DMS79 (cell line): ENCODE data around the gene CADPS.
A peak's percentile ranks its signal among the peaks of the same experiment; 100 is the strongest.

Experiments
- DNase-seq: peaks from one replicate; lab custom pipeline; 2025; lab: John Stamatoyannopoulos, UW

CADPS gene

GRCh38 chr3:62632510-62633294 is 242.5 kb downstream of the CADPS start:
- DNase-seq, result no peak

- no peak for DNase-seq
Measured at GRCh38 chr3:62631488-62631887, 243.7 kb downstream of the CADPS start.

GRCh38 chr3:62630664-62631063 is 244.6 kb downstream of the CADPS start:
- DNase-seq, result peak; percentile 62

- DNase-seq, result no peak
Measured at GRCh38 chr3:62625268-62625667, 249.9 kb downstream of the CADPS start.

- DNase-seq, result no peak
Measured at GRCh38 chr3:62624185-62624584, 251.0 kb downstream of the CADPS start.

- DNase-seq, result no peak
Measured at GRCh38 chr3:62622553-62623174, 252.6 kb downstream of the CADPS start.

- no peak for DNase-seq
Measured at GRCh38 chr3:62621925-62622324, 253.3 kb downstream of the CADPS start.

- no peak for DNase-seq
Measured at GRCh38 chr3:62621176-62621575, 254.0 kb downstream of the CADPS start.

GRCh38 chr3:62615258-62615849 is 259.9 kb downstream of the CADPS start:
- DNase-seq, result no peak

GRCh38 chr3:62614527-62614926 is 260.7 kb downstream of the CADPS start:
- no peak for DNase-seq

- DNase-seq, result no peak
Measured at GRCh38 chr3:62611541-62612240, 263.5 kb downstream of the CADPS start.

GRCh38 chr3:62607287-62608029 is 267.8 kb downstream of the CADPS start:
- DNase-seq, result peak; percentile 84

- no peak for DNase-seq
Measured at GRCh38 chr3:62605413-62606068, 269.7 kb downstream of the CADPS start.

GRCh38 chr3:62604751-62605351 is 270.4 kb downstream of the CADPS start:
- no peak for DNase-seq

- DNase-seq, result no peak
Measured at GRCh38 chr3:62604298-62604697, 270.9 kb downstream of the CADPS start.

- DNase-seq, result no peak
Measured at GRCh38 chr3:62602987-62603386, 272.2 kb downstream of the CADPS start.

GRCh38 chr3:62602129-62602770 is 273.0 kb downstream of the CADPS start:
- no peak for DNase-seq

GRCh38 chr3:62601238-62602070 is 273.8 kb downstream of the CADPS start:
- no peak for DNase-seq

GRCh38 chr3:62600033-62600432 is 275.2 kb downstream of the CADPS start:
- DNase-seq, result no peak

- DNase-seq, result no peak
Measured at GRCh38 chr3:62597491-62597890, 277.7 kb downstream of the CADPS start.
